SK-N-SH (cell line): Measurements from ENCODE around the gene IL17REL. TPM values are rescaled to one million over a fixed set of nuclear protein-coding genes. Genes with fewer than 3 reads are reported as not detected.

ENCODE experiments used
- CTCF ChIA-PET: fragments of 300-600, 350-600 bp; formaldehyde crosslinking; extraction: SDS; loops from one replicate; lab custom pipeline; 2021; lab: Yijun Ruan, JAX
- POLR2A ChIA-PET: fragments of 350-600 bp; sonication (Branson Sonifier 250); formaldehyde crosslinking; extraction: SDS; loops from one replicate; lab custom pipeline; 2020; ENCODE audit warnings: antibody characterized with exemption, inconsistent platforms; lab: Yijun Ruan, JAX
- DNase-seq: peaks from one replicate; pipeline ENCODE4 v3.0.0; 2012
- H2AFZ ChIP-seq: fragments of 200-600 bp; sonication (generic); 2 replicates; pipeline ENCODE4 v1.8.1; 2016; ENCODE audit warnings: antibody characterized with exemption, mild to moderate bottlenecking, low read depth
- H3F3A ChIP-seq: fragments of 200-600 bp; sonication (generic); replicated peaks from 2 replicates; pipeline ENCODE3; 2016; ENCODE audit warnings: antibody characterized with exemption, mild to moderate bottlenecking; ENCODE audit not compliant: insufficient read depth
- H3K27ac ChIP-seq, 2 experiments: fragments of 200-500 bp in 1 of 2; fragments of 200-600 bp in 1 of 2; sonication (Bioruptor generic) in 1 of 2; sonication (generic), shearing (Covaris generic) in 1 of 2; 2 replicates each; pipeline versions ENCODE4 v1.5.1 to v1.6.1; 2014 to 2016; ENCODE audit warnings: low read depth in 2 of 2, inconsistent platforms in 1 of 2, low read length in 1 of 2, mild to moderate bottlenecking in 1 of 2, mixed read lengths in 1 of 2
- H3K27me3 ChIP-seq: fragments of 200-600 bp; sonication (generic), shearing (Covaris generic); 2 replicates; pipeline ENCODE4 v1.6.1; 2016; ENCODE audit warnings: mixed run types; ENCODE audit not compliant: insufficient read depth
- H3K36me3 ChIP-seq, 2 experiments: fragments of 200-500 bp in 1 of 2; fragments of 200-600 bp in 1 of 2; sonication (Bioruptor generic) in 1 of 2; sonication (generic) in 1 of 2; replicated peaks in 1 of 2; 2 replicates each; pipeline versions ENCODE3 to v1.5.1; 2014 to 2016; ENCODE audit warnings: low read length in 1 of 2, mild to moderate bottlenecking in 1 of 2; ENCODE audit not compliant: insufficient read depth in 2 of 2, control insufficient read depth in 1 of 2
- H3K4me1 ChIP-seq, 2 experiments: fragments of 200-500 bp in 1 of 2; fragments of 200-600 bp in 1 of 2; sonication (Bioruptor generic) in 1 of 2; sonication (generic), shearing (Covaris generic) in 1 of 2; 2 replicates each; pipeline versions ENCODE4 v1.5.1 to v1.6.1; 2014 to 2016; ENCODE audit warnings: low read depth in 1 of 2, low read length in 1 of 2, mixed run types in 1 of 2; ENCODE audit not compliant: insufficient read depth in 2 of 2, control insufficient read depth in 1 of 2
- H3K4me2 ChIP-seq: fragments of 200-600 bp; sonication (generic), shearing (Covaris generic); 2 replicates; pipeline ENCODE4 v1.6.1; 2017; ENCODE audit warnings: mixed run types
- H3K4me3 ChIP-seq, 2 experiments: fragments of 200-500 bp in 1 of 2; fragments of 200-600 bp in 1 of 2; sonication (Bioruptor generic) in 1 of 2; sonication (generic), shearing (Covaris generic) in 1 of 2; 2 replicates each; pipeline versions ENCODE4 v1.5.1 to v1.8.1; 2014 to 2016; ENCODE audit warnings: low read depth in 2 of 2, inconsistent platforms in 1 of 2, low read length in 1 of 2, mild to moderate bottlenecking in 1 of 2, mixed read lengths in 1 of 2, moderate library complexity in 1 of 2
- H3K79me2 ChIP-seq: fragments of 200-600 bp; sonication (generic); 2 replicates; pipeline ENCODE4 v1.8.1; 2017; ENCODE audit warnings: mild to moderate bottlenecking; ENCODE audit not compliant: insufficient read depth
- H3K9ac ChIP-seq: fragments of 200-600 bp; sonication (generic); 2 replicates; pipeline ENCODE4 v1.6.1; 2017; ENCODE audit warnings: mixed run types
- H3K9me2 ChIP-seq: fragments of 200-600 bp; sonication (generic); 2 replicates; pipeline ENCODE4 v1.6.1; 2017; ENCODE audit warnings: mixed run types
- H3K9me3 ChIP-seq: fragments of 200-600 bp; sonication (generic); 2 replicates; pipeline ENCODE4 v1.6.1; 2017; ENCODE audit warnings: mixed run types, mild to moderate bottlenecking, moderate library complexity
- H4K20me1 ChIP-seq: fragments of 200-600 bp; sonication (generic); 2 replicates; pipeline ENCODE4 v1.6.1; 2017; ENCODE audit warnings: mild to moderate bottlenecking, mixed run types; ENCODE audit not compliant: insufficient read depth
- ELF1 ChIP-seq: IDR thresholded peaks from 2 replicates; pipeline ENCODE4 v1.4.0; 2012
- EZH2phosphoT487 ChIP-seq: fragments of 200-600 bp; sonication (generic); IDR thresholded peaks from 2 replicates; pipeline ENCODE4 v1.6.1; 2017; ENCODE audit warnings: low read depth, mixed run types, mild to moderate bottlenecking, antibody characterized with exemption, moderate library complexity, borderline replicate concordance
- FOXM1 ChIP-seq: IDR thresholded peaks from 2 replicates; pipeline ENCODE4 v1.4.0; 2012; ENCODE audit warnings: low read depth, mild to moderate bottlenecking
- GATA2 ChIP-seq: sonication (generic); formaldehyde crosslinking; IDR thresholded peaks from 2 replicates; pipeline ENCODE4 v1.5.0; 2020; ENCODE audit warnings: mild to moderate bottlenecking, missing genetic modification reagents
- JUND ChIP-seq: IDR thresholded peaks from 2 replicates; pipeline ENCODE4 v1.4.0; 2012
- MAX ChIP-seq: IDR thresholded peaks from 2 replicates; pipeline ENCODE4 v1.4.0; 2012; ENCODE audit warnings: low read depth
- MEF2A ChIP-seq: IDR thresholded peaks from 2 replicates; pipeline ENCODE4 v1.4.0; 2012; ENCODE audit warnings: low read depth, borderline replicate concordance
- MXI1 ChIP-seq: IDR thresholded peaks from 2 replicates; pipeline ENCODE4 v1.6.1; 2012; ENCODE audit warnings: mild to moderate bottlenecking, low read depth, low read length, improper control_type of control experiment
- NFIC ChIP-seq: IDR thresholded peaks from 2 replicates; pipeline ENCODE4 v1.4.0; 2012; ENCODE audit warnings: borderline replicate concordance
- NRF1 ChIP-seq: IDR thresholded peaks from 2 replicates; pipeline ENCODE4 v1.6.1; 2012; ENCODE audit warnings: low read depth, mild to moderate bottlenecking, low read length
- POLR2AphosphoS5 ChIP-seq: IDR thresholded peaks from 2 replicates; pipeline ENCODE4 v1.6.1; 2012; ENCODE audit warnings: low read depth, low read length
- RCOR1 ChIP-seq: fragments of 150-350 bp; IDR thresholded peaks from 2 replicates; pipeline ENCODE4 v1.6.1; 2017; ENCODE audit warnings: antibody characterized with exemption, low read length
- RXRA ChIP-seq: IDR thresholded peaks from 2 replicates; pipeline ENCODE4 v1.4.0; 2012; ENCODE audit warnings: low read depth, mild to moderate bottlenecking, borderline replicate concordance
- SMC3 ChIP-seq: IDR thresholded peaks from 2 replicates; pipeline ENCODE4 v1.6.1; 2012; ENCODE audit warnings: low read depth, low read length, improper control_type of control experiment
- TEAD4 ChIP-seq: IDR thresholded peaks from 2 replicates; pipeline ENCODE4 v1.4.0; 2012; ENCODE audit warnings: mild to moderate bottlenecking, borderline replicate concordance; ENCODE audit not compliant: insufficient read depth
- YY1 ChIP-seq: IDR thresholded peaks from 2 replicates; pipeline ENCODE4 v1.4.0; 2012; ENCODE audit warnings: low read depth, mild to moderate bottlenecking
- WGBS: methylation state at CpG from one replicate; pipeline ENCODE4 v1.1.6; 2017; ENCODE audit warnings: low lambda C conversion rate; 5-methylcytosine and 5-hydroxymethylcytosine counted together
- polyA plus RNA-seq, 3 experiments: library from polyadenylated mRNA; depleted of rRNA; stranded (reverse); fragments of >200 nt; gene quantifications; 2 replicates each; pipeline ENCODE4 v1.2.3, GENCODE V29; 2012
- TF ChIP-seq, protein P1 (sequence below): IDR thresholded peaks from 2 replicates; pipeline ENCODE4 v1.4.0; 2012; ENCODE audit warnings: low read depth, borderline replicate concordance
- TF ChIP-seq, protein P2 (sequence below): IDR thresholded peaks from 2 replicates; pipeline ENCODE4 v1.6.1; 2012; ENCODE audit warnings: mild to moderate bottlenecking, low read depth, low read length, moderate library complexity
- TF ChIP-seq, protein P3 (sequence below): fragments of 150-350 bp; IDR thresholded peaks from 2 replicates; pipeline ENCODE4 v1.6.1; 2016; ENCODE audit warnings: mild to moderate bottlenecking, low read depth, low read length

Gene IL17REL
- polyA plus RNA-seq, 1 of the 3 experiments (the other 2 are of a cell fraction): not detected

DNA sequence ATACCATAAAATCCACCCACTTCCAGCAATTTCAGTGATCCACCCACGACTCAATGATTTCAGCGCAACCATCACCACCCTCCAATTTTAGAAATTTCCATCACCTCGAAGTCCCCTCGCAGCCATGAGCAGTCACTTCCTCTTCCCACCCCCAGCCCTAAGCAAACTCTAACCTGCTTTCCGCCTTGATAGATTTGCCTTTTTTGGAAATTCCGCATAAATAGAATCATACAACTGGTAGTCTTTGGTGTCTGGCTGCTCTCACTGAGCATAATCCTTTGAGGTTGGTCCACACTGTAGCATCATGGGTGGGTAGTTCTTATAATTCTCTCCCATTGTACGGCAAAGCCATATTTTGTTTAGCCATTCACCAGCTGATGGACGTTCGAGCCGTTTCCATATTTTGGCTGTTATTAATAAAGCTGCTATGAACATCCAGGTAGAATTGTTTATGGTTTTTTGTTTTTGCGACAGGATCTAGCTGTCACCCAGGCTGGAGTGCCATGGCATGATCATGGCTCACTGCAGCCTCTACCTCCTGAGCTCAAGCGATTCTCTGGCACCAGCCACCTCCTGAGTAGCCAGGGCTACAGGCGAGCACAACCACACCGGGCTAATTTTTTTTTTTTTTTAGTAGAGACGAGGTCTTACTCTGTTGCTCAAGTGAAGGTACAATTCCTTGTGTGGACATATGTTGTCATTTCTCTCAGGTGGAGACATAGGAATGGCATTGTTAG is 36.0 kb downstream of the IL17REL start:
- H4K20me1 ChIP-seq: no peaks in the 10 kb centered on the region
- POLR2A ChIA-PET: no interaction called here
- TF ChIP-seq, protein P1, sequence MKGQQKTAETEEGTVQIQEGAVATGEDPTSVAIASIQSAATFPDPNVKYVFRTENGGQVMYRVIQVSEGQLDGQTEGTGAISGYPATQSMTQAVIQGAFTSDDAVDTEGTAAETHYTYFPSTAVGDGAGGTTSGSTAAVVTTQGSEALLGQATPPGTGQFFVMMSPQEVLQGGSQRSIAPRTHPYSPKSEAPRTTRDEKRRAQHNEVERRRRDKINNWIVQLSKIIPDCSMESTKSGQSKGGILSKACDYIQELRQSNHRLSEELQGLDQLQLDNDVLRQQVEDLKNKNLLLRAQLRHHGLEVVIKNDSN: no peak
- no peak for TF ChIP-seq SMC3
- TF ChIP-seq MEF2A: no peak
- no peak for TF ChIP-seq EZH2phosphoT487
- TF ChIP-seq FOXM1: no peak
- TF ChIP-seq YY1: no peak
- no peak for TF ChIP-seq ELF1
- no peak for TF ChIP-seq JUND
- no peak for TF ChIP-seq MAX
- TF ChIP-seq, protein P2, sequence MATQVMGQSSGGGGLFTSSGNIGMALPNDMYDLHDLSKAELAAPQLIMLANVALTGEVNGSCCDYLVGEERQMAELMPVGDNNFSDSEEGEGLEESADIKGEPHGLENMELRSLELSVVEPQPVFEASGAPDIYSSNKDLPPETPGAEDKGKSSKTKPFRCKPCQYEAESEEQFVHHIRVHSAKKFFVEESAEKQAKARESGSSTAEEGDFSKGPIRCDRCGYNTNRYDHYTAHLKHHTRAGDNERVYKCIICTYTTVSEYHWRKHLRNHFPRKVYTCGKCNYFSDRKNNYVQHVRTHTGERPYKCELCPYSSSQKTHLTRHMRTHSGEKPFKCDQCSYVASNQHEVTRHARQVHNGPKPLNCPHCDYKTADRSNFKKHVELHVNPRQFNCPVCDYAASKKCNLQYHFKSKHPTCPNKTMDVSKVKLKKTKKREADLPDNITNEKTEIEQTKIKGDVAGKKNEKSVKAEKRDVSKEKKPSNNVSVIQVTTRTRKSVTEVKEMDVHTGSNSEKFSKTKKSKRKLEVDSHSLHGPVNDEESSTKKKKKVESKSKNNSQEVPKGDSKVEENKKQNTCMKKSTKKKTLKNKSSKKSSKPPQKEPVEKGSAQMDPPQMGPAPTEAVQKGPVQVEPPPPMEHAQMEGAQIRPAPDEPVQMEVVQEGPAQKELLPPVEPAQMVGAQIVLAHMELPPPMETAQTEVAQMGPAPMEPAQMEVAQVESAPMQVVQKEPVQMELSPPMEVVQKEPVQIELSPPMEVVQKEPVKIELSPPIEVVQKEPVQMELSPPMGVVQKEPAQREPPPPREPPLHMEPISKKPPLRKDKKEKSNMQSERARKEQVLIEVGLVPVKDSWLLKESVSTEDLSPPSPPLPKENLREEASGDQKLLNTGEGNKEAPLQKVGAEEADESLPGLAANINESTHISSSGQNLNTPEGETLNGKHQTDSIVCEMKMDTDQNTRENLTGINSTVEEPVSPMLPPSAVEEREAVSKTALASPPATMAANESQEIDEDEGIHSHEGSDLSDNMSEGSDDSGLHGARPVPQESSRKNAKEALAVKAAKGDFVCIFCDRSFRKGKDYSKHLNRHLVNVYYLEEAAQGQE: no peak
- TF ChIP-seq, protein P3, sequence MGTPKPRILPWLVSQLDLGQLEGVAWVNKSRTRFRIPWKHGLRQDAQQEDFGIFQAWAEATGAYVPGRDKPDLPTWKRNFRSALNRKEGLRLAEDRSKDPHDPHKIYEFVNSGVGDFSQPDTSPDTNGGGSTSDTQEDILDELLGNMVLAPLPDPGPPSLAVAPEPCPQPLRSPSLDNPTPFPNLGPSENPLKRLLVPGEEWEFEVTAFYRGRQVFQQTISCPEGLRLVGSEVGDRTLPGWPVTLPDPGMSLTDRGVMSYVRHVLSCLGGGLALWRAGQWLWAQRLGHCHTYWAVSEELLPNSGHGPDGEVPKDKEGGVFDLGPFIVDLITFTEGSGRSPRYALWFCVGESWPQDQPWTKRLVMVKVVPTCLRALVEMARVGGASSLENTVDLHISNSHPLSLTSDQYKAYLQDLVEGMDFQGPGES: no peak
- TF ChIP-seq GATA2 (CRISPR knock-in tag): no peak
- TF ChIP-seq NFIC: no peak
- no peak for TF ChIP-seq RCOR1
- TF ChIP-seq POLR2AphosphoS5: no peak
- TF ChIP-seq RXRA: no peak
- no peak for TF ChIP-seq NRF1
- TF ChIP-seq TEAD4: no peak
- no peak for TF ChIP-seq MXI1
- TF ChIP-seq, all 33 proteins: peak for 0
- H3K27me3 ChIP-seq: no peaks in the 10 kb centered on the region; the same call in 1 of the 2 replicates
- CTCF ChIA-PET: interaction anchor here (1.4 kb wide), 1 partner anchor 47 kb away, joined by 4 read pairs; no protein-coding TSS in a partner anchor
- H3K79me2 ChIP-seq: no peaks in the 10 kb centered on the region
- H3K4me2 ChIP-seq: no peak overlapping the region
- no peak overlapping the region for H3K27ac ChIP-seq
- no peaks in the 10 kb centered on the region for H3K36me3 ChIP-seq
- no peak overlapping the region for H2AFZ ChIP-seq
- peak; percentile 28 for DNase-seq
- no peaks in the 10 kb centered on the region; a peak in 1 of 4 replicates for H3K4me1 ChIP-seq
- no peaks in the 10 kb centered on the region for H3K9me2 ChIP-seq
- WGBS: 30% methylated on average over 15 of the region's 15 CpGs
- H3K9ac ChIP-seq: no peak overlapping the region
- peaks cover 13% of the 10 kb centered on the region for H3F3A ChIP-seq
- no peaks in the 10 kb centered on the region for H3K9me3 ChIP-seq
- no peak overlapping the region for H3K4me3 ChIP-seq
